Astrocyte of the spinal cord (primary cell): Measurements from ENCODE around the gene NDUFAF8.

ENCODE experiments used
- DNase-seq: peaks from one replicate; pipeline ENCODE4 v3.0.0; 2011; ENCODE audit warnings: low read depth, low spot score
- H3K4me3 ChIP-seq: 2 replicates; pipeline ENCODE4 v1.5.1; 2011; ENCODE audit warnings: low read depth, mild to moderate bottlenecking, low read length, moderate library complexity
- in situ Hi-C: cut with HindIII; loops from 2 replicates; pipeline ENCODE4 v1.10.0; 2017; ENCODE audit warnings: low sequenced_read_pairs
- TF ChIP-seq, protein P1 (sequence below): IDR thresholded peaks from 2 replicates; pipeline ENCODE4 v1.5.1; 2012; ENCODE audit warnings: low read depth, mild to moderate bottlenecking, low read length, inconsistent platforms

Gene NDUFAF8

DNA sequence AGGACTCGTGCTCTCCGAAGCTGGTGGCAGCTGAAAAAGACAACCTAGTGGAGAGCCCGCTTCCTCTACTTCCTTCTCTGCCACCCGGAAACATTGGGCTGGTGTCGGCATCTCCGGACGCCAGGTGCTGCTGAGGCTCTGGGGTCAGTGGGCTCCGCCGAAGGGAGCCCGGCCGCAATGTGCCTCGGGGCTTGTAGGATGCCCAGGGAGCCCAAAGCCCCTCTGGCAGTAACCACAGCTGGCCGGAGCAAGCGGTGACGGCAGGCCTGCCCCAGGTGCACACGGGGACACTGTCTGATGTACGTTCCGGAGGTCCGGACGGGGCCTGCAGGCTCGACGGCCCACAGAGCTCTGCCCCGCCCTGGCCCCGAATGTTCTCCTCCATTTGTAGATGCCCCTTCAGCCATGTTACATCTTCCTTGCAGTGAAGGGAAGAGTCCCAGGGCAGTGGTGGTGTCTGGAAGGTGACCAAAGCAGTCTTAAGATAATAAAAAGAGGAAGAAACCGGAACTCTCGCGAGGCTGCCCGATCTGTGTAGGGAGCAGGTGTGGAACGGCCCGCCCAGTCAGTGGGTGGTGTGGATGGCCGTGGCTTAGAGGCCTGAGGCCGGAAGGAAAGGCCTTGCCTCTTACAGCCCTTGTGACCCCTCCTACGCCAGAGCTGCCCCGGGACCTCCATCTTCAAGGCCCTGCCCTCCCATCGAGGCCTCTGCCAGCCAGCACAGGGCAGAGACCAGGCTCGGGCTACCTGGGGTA is 22.6 kb downstream of the NDUFAF8 start:
- in situ Hi-C loops: no loop called here
- no peak overlapping the region for H3K4me3 ChIP-seq
- TF ChIP-seq, protein P1, sequence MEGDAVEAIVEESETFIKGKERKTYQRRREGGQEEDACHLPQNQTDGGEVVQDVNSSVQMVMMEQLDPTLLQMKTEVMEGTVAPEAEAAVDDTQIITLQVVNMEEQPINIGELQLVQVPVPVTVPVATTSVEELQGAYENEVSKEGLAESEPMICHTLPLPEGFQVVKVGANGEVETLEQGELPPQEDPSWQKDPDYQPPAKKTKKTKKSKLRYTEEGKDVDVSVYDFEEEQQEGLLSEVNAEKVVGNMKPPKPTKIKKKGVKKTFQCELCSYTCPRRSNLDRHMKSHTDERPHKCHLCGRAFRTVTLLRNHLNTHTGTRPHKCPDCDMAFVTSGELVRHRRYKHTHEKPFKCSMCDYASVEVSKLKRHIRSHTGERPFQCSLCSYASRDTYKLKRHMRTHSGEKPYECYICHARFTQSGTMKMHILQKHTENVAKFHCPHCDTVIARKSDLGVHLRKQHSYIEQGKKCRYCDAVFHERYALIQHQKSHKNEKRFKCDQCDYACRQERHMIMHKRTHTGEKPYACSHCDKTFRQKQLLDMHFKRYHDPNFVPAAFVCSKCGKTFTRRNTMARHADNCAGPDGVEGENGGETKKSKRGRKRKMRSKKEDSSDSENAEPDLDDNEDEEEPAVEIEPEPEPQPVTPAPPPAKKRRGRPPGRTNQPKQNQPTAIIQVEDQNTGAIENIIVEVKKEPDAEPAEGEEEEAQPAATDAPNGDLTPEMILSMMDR: no peak
- DNase-seq: no peak

DNA sequence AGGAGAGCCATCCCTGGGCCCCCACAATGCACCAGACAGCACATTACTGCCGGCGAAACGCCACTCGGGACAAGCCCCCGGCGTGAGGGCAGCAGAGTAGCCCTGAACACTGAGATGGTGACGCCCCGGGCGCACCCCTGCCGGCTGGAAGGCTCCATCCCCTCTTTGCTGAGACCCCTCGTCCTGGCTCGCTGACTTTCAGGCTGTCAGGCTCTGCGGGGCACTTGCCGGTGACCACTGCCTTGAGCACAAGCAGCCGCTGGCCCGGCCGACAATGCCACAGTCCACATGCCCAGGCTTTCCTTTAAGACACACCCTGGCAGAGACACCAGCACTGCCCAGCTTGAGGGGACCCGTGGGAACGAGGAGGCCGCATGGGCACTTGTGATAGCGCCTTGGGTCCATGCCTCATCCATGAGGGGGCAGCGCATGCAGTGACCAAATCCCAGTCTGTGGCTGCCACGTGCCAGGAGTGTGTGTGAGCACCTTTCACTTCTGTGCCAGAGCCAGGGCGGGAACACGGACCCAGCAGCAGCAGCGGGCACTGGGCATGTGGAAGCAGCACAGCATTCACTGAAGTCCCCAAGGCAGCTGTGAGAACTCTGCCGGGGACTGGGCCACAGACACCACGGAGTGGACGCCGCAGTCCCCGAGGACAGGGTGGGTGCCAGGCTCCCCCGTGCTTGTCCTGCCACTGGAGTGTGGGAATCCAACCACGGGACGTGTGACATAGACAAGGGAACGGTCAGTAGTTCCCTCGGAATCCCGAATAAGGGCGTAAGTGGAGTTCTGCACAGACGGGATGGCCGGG is 24.5 kb downstream of the NDUFAF8 start:
- DNase-seq: no peak
- TF ChIP-seq, protein P1: no peak
- H3K4me3 ChIP-seq: no peak overlapping the region
- in situ Hi-C loops: no loop called here

DNA sequence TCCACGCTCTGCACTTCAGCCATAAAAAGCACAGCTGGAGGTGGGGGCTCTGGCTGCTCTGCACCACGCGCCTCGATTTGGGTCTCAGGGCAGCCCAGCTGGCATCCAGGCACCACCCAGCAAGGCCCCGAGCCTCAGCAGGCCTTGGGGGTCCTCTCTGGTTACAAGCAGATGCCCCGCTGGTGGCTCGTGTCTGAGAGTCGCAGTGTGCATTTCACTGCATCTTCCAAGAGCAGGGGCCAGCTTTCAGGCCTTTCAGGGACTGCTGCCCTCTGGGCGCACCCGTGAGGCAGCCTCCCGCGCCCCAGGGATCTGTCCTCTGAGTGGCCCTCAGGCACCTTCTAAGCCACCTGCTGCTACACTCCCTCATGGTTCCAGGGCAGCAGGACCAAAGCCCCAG is 25.5 kb downstream of the NDUFAF8 start:
- TF ChIP-seq, protein P1: no peak
- in situ Hi-C loops: no loop called here
- no peak overlapping the region for H3K4me3 ChIP-seq
- no peak for DNase-seq

DNA sequence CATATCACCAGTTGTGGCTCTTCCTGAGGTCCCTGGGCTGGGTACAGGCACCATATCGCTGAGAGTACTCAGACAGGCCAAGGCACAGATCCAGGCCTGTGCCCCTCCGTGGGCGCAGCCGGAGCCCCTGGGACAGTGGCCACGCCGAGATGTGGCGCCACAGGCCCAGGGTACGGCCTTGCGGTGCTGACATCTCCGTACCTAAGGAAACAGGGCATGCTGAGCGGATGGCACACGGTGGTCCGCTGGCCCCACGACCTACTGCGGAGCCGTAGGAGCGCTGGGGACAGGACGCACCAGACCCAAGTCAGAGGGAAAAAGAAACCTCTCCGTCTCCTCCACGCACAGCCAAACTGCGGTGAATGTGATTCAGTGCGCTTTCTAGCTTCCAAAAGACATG is 26.5 kb downstream of the NDUFAF8 start:
- in situ Hi-C loops: no loop called here
- H3K4me3 ChIP-seq: no peak overlapping the region
- TF ChIP-seq, protein P1: no peak
- no peak for DNase-seq

DNA sequence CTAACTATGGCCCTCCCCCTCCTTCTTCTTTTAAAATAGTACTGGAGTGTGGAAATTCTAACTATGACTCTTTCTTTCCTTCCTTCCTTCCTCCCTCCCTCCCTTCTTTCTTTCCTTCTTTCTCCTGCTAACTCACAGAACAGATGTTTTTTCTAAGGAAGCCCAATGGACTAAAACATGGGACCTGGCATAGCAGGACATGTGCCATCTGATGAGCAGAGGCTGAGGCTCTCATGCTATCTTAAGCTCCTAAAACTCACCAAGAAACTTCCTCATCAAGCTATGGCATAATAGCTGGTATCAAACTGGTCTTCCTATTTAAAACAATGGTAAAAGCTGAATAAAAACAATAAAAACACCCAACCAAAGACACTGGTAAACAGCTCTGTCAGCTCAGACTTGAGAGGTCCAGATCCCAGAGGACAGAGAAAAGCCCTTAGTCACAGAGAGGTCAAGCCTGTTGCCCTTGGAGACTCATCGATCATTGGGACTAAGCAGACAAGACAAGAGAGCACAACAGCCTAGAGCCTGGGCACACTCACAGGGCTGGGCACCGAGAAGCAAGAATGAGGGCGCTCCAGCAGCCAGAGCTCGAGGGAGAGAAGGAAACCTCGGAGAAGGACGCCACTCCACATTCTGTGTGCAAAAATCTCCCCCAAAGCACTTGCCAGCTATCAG is 28.4 kb downstream of the NDUFAF8 start:
- DNase-seq: no peak
- TF ChIP-seq, protein P1: no peak
- H3K4me3 ChIP-seq: no peak overlapping the region
- in situ Hi-C loops: no loop called here

DNA sequence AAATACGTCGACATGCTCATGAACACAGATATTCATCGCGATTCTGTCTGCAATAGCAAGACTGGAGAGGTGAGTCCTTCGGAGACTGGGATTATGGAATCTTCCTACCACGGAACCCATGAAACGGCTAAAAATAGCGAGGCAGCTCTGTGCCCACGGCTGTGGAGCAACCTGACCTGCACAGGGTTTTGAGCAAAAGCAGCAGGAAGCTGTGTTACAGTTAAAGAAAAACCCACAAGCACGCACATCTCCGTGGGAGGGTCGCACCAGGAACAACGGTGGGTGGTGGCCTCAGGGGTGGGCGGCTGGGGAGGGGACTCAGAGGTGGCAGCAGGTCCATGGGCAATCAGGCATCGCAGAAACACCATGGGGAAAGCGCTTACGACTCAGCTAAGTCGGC is 31.2 kb downstream of the NDUFAF8 start:
- no peak for DNase-seq
- in situ Hi-C loops: no loop called here
- TF ChIP-seq, protein P1: no peak
- no peak overlapping the region for H3K4me3 ChIP-seq
